WTC11 (cell line): ENCODE results near the gene COL18A1. TPM values are rescaled to one million over a fixed set of nuclear protein-coding genes. Genes with fewer than 3 reads are reported as not detected.
A peak's percentile ranks its signal among the peaks of the same experiment; 100 is the strongest.

Source experiments
- ATAC-seq: fragments of 200-7000 bp; cut with Tn5 transposase; 2 replicates; pipeline ENCODE4 v1.10.0; 2021; ENCODE audit warnings: mild to moderate bottlenecking, moderate library complexity
- CTCF ChIA-PET: fragments of 300-600 bp; sonication (Branson Sonifier 250); formaldehyde crosslinking; loops from one replicate; lab custom pipeline; 2021; ENCODE audit warnings: antibody characterized with exemption; lab: Charles Lee
- POLR2A ChIA-PET: fragments of 350-600 bp; sonication (Branson Sonifier 250); formaldehyde crosslinking; loops from one replicate; lab custom pipeline; 2021; ENCODE audit warnings: antibody characterized with exemption; lab: Charles Lee
- DNase-seq: peaks from one replicate; pipeline ENCODE4 v3.0.0; 2021; ENCODE audit warnings: low spot score
- H3K27ac Mint-ChIP-seq: 2 replicates; pipeline ENCODE4 v1.8.0; 2021; ENCODE audit warnings: mixed read lengths
- H3K27me3 Mint-ChIP-seq: 2 replicates; pipeline ENCODE4 v1.8.0; 2021; ENCODE audit warnings: low read depth, mild to moderate bottlenecking, moderate library complexity, mixed read lengths
- H3K36me3 Mint-ChIP-seq: 2 replicates; pipeline ENCODE4 v1.8.0; 2021; ENCODE audit warnings: mixed read lengths
- H3K4me1 Mint-ChIP-seq: 2 replicates; pipeline ENCODE4 v1.8.0; 2022; ENCODE audit warnings: mixed read lengths
- H3K4me3 Mint-ChIP-seq: 2 replicates; pipeline ENCODE4 v1.8.0; 2021; ENCODE audit warnings: mild to moderate bottlenecking, moderate library complexity, mixed read lengths
- H3K9me3 Mint-ChIP-seq: 2 replicates; pipeline ENCODE4 v1.8.0; 2021; ENCODE audit warnings: mixed read lengths
- FOXP1 ChIP-seq: sonication (generic); formaldehyde crosslinking; IDR thresholded peaks from 2 replicates; pipeline ENCODE4 v1.8.0; 2022; ENCODE audit warnings: missing genetic modification reagents, mild to moderate bottlenecking, moderate library complexity, borderline replicate concordance
- JUN ChIP-seq: sonication (generic); formaldehyde crosslinking; IDR thresholded peaks from 2 replicates; pipeline ENCODE4 v1.8.0; 2023; ENCODE audit warnings: mild to moderate bottlenecking, missing genetic modification reagents
- KAT7 ChIP-seq: sonication (generic); formaldehyde crosslinking; IDR thresholded peaks from 2 replicates; pipeline ENCODE4 v1.8.1; 2023; ENCODE audit warnings: missing genetic modification reagents, mild to moderate bottlenecking, borderline replicate concordance
- NR2C2 ChIP-seq: sonication (generic); formaldehyde crosslinking; IDR thresholded peaks from 2 replicates; pipeline ENCODE4 v1.8.0; 2022; ENCODE audit warnings: mild to moderate bottlenecking, missing genetic modification reagents
- USF2 ChIP-seq: sonication (generic); formaldehyde crosslinking; IDR thresholded peaks from 2 replicates; pipeline ENCODE4 v1.8.1; 2023; ENCODE audit warnings: mild to moderate bottlenecking, missing genetic modification reagents, moderate library complexity
- ZNF317 ChIP-seq: sonication (generic); formaldehyde crosslinking; IDR thresholded peaks from 2 replicates; pipeline ENCODE4 v1.8.1; 2023; ENCODE audit warnings: low read depth, mild to moderate bottlenecking, moderate library complexity, missing genetic modification reagents, borderline replicate concordance
- ZNF532 ChIP-seq: fragments of 250-450 bp; sonication (Bioruptor Pico); IDR thresholded peaks from 2 replicates; pipeline ENCODE4 v1.9.0; 2021; ENCODE audit warnings: mild to moderate bottlenecking, borderline replicate concordance
- total RNA-seq: library from RNA; stranded (reverse); gene quantifications from 3 replicates; pipeline ENCODE4 v1.2.3, GENCODE V29; 2021
- TF ChIP-seq, protein P1 (sequence below): sonication (generic); formaldehyde crosslinking; IDR thresholded peaks from 2 replicates; pipeline ENCODE4 v1.8.1; 2023; ENCODE audit warnings: mild to moderate bottlenecking, moderate library complexity, missing genetic modification reagents
- TF ChIP-seq, protein P2 (sequence below): sonication (generic); formaldehyde crosslinking; IDR thresholded peaks from 2 replicates; pipeline ENCODE4 v1.8.1; 2023; ENCODE audit warnings: mild to moderate bottlenecking, missing genetic modification reagents, borderline replicate concordance
- TF ChIP-seq, protein P3 (sequence below): fragments of 200-600 bp; IDR thresholded peaks from 2 replicates; pipeline ENCODE4 v1.8.0; 2022; ENCODE audit warnings: antibody characterized with exemption

COL18A1 gene
- total RNA-seq, 1 experiment from 2014 or later = 231 TPM

GRCh38 chr21:45397381-45397780, 7.6 kb upstream of the COL18A1 start:
- Mint-ChIP-seq H3K4me3 (no peak overlapping the region), H3K9me3 (peaks cover 15% of the 10 kb centered on the region), H3K36me3 (peaks cover 7% of the 10 kb centered on the region), H3K27ac (no peak overlapping the region), H3K27me3 (peaks cover 12% of the 10 kb centered on the region), H3K4me1 (no peaks in the 10 kb centered on the region)
- TF ChIP-seq, protein P1, sequence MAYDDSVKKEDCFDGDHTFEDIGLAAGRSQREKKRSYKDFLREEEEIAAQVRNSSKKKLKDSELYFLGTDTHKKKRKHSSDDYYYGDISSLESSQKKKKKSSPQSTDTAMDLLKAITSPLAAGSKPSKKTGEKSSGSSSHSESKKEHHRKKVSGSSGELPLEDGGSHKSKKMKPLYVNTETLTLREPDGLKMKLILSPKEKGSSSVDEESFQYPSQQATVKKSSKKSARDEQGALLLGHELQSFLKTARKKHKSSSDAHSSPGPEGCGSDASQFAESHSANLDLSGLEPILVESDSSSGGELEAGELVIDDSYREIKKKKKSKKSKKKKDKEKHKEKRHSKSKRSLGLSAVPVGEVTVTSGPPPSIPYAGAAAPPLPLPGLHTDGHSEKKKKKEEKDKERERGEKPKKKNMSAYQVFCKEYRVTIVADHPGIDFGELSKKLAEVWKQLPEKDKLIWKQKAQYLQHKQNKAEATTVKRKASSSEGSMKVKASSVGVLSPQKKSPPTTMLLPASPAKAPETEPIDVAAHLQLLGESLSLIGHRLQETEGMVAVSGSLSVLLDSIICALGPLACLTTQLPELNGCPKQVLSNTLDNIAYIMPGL = no peak
- TF ChIP-seq, protein P2, sequence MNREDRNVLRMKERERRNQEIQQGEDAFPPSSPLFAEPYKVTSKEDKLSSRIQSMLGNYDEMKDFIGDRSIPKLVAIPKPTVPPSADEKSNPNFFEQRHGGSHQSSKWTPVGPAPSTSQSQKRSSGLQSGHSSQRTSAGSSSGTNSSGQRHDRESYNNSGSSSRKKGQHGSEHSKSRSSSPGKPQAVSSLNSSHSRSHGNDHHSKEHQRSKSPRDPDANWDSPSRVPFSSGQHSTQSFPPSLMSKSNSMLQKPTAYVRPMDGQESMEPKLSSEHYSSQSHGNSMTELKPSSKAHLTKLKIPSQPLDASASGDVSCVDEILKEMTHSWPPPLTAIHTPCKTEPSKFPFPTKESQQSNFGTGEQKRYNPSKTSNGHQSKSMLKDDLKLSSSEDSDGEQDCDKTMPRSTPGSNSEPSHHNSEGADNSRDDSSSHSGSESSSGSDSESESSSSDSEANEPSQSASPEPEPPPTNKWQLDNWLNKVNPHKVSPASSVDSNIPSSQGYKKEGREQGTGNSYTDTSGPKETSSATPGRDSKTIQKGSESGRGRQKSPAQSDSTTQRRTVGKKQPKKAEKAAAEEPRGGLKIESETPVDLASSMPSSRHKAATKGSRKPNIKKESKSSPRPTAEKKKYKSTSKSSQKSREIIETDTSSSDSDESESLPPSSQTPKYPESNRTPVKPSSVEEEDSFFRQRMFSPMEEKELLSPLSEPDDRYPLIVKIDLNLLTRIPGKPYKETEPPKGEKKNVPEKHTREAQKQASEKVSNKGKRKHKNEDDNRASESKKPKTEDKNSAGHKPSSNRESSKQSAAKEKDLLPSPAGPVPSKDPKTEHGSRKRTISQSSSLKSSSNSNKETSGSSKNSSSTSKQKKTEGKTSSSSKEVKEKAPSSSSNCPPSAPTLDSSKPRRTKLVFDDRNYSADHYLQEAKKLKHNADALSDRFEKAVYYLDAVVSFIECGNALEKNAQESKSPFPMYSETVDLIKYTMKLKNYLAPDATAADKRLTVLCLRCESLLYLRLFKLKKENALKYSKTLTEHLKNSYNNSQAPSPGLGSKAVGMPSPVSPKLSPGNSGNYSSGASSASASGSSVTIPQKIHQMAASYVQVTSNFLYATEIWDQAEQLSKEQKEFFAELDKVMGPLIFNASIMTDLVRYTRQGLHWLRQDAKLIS (CRISPR knock-in tag) = no peak
- TF ChIP-seq ZNF532 = no peak
- TF ChIP-seq, protein P3, sequence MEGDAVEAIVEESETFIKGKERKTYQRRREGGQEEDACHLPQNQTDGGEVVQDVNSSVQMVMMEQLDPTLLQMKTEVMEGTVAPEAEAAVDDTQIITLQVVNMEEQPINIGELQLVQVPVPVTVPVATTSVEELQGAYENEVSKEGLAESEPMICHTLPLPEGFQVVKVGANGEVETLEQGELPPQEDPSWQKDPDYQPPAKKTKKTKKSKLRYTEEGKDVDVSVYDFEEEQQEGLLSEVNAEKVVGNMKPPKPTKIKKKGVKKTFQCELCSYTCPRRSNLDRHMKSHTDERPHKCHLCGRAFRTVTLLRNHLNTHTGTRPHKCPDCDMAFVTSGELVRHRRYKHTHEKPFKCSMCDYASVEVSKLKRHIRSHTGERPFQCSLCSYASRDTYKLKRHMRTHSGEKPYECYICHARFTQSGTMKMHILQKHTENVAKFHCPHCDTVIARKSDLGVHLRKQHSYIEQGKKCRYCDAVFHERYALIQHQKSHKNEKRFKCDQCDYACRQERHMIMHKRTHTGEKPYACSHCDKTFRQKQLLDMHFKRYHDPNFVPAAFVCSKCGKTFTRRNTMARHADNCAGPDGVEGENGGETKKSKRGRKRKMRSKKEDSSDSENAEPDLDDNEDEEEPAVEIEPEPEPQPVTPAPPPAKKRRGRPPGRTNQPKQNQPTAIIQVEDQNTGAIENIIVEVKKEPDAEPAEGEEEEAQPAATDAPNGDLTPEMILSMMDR = no peak
- no peak for TF ChIP-seq JUN (CRISPR knock-in tag)
- TF ChIP-seq USF2 (CRISPR knock-in tag) = no peak
- no peak for TF ChIP-seq NR2C2
- no peak for TF ChIP-seq FOXP1 (CRISPR knock-in tag)
- ChIA-PET POLR2A (no interaction called here), CTCF (interaction anchor here (0.9 kb wide), 1 partner anchor 39 kb away, joined by 3 read pairs; no protein-coding TSS in a partner anchor)
- DNase-seq = no peak
- ATAC-seq = no peak

DNA sequence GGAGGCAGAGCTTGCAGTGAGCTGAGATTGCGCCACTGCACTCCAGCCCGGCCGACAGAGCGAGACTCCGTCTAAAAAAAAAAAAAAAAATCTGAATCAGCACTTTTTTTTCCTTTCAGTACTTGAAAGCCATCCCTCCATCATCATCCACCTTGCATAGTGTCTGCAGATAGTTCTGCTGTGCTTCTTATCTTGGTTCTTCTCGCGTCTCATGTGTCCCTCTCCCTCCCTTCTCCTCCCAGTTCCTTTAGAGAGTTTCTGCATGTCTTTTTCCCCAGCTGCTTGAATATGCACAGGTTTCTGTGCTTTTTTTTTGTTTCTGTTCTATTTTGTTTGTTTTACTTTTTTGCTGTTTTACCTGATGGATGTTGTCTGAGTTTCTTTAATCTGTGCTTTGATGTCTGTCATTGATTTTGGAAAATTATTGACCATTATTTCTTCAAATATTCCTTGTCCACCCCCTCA, 3.9 kb upstream of the COL18A1 start:
- Mint-ChIP-seq H3K36me3 (peaks cover 7% of the 10 kb centered on the region), H3K27me3 (peaks cover 27% of the 10 kb centered on the region), H3K4me3 (no peak overlapping the region), H3K9me3 (peaks cover 15% of the 10 kb centered on the region), H3K4me1 (peaks cover 11% of the 10 kb centered on the region), H3K27ac (no peak overlapping the region)
- ChIA-PET POLR2A (no interaction called here), CTCF (interaction anchor here (1.3 kb wide), 1 partner anchor 43 kb away, joined by 5 read pairs; no protein-coding TSS in a partner anchor)
- TF ChIP-seq ZNF317 (CRISPR knock-in tag) (peak; percentile 99), KAT7 (CRISPR knock-in tag) (no peak)
- ATAC-seq (no peak), DNase-seq (no peak)
